Right hindlimb (tissue), 1 donor: ENCODE results near the gene KLRD1.
"Not testable (repeated sequence)": the region's sequence is repeated elsewhere in the genome, so short reads cannot be mapped to it uniquely, and the experiment has no call there.

Source experiments
- DNase-seq: peaks from one replicate; pipeline ENCODE4 v3.0.0-alpha.2; 2018

KLRD1 gene

GRCh38 chr12:10369557-10370415 lies 62.1 kb downstream of the KLRD1 start:
- DNase-seq: no peak

DNA sequence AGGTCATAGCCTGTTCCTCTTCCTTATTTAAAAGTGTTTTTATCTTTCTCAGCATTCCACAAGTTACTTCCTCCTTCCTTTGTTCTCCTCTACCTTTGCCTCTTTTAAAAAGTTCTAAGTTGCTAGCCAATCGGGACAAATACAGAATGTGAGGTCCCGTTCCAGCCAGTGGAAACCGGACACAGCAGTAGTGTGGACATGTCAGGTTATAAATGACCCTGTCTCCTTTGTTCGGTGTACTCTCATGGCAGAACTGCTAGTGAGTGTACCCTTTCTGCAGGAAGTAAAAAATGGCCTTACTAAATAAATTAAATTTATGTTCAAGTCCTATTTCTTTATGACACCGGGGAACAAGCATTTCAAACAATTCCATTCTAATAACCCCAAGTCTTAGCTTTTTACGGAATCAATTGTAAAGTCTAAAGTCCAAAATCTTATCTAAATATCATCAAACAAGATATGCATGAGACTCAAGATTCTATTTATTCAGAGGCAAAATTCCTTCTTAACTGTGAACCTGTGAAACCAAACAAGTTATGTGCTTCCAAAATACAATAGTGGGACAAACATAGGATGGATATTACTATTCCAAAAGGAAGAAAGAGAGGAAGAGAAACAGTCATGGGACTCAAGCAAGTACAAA lies 64.3 kb downstream of the KLRD1 start:
- not testable (repeated sequence) for DNase-seq

DNA sequence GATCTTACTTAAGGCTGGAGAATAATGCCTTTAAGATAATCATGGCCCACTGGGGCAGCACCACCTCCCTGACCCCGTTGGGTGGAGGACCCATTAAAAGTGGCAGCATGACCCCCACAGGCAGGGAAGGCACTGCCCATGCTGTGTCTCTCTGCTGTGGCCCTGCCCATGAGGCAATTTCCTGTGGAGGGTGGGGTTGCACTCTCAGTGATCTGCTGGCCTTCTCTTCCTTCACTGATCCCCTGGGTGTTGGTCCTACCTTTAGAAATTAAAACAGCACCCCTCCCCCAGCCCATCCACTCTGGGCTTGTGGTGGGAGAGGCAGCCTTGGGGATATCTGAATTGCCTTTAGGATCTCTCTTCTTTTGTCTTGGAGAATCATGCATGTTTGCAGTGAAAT lies 64.9 kb downstream of the KLRD1 start:
- DNase-seq: no peak

DNA sequence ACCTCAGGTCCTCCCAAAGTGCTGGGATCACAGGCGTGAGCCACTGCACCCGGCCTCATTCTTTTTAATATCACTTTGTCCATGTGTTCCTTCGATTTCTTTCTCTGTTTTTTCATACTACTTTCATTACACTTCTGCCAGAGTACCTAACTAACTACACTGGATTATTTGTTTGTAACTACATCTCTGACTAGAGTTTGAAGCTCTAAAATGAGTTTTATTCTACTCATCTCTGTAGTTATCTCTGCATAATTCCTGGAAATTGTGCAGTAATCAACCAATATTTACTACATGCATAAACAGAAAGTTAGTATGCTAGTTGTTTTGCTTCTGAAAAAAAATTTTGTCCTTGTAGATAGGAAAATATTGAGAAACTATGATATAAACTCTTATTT lies 67.0 kb downstream of the KLRD1 start:
- DNase-seq: no peak

DNA sequence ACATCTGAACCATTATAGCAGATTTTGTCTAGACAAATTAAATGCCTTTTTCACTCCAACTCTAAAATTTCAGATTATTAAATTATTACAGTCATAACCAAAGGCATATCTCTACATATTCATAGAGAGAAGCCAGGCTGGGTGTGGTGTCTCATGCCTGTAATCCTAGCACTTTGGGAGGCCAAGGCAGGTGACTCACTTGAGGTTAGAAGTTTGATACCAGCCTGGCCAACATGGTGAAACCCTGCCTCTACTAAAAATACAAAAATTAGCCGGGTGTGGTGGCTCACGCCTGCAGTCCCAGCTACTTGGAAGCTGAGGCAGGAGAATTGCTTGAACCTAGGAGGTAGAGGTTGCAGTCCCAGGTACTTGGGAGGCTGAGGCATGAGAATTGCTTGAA lies 71.1 kb downstream of the KLRD1 start:
- DNase-seq: not testable (repeated sequence)
